NCI-H1694 treated with DMSO at 0.1 percent for 48 hours (cell line): ENCODE results near the gene ZNF428.
"Not testable (repeated sequence)": the region's sequence is repeated elsewhere in the genome, so short reads cannot be mapped to it uniquely, and the experiment has no call there.

Source experiments
- DNase-seq: peaks from one replicate; lab custom pipeline; 2025; lab: John Stamatoyannopoulos, UW

ZNF428 gene

GRCh38 chr19:43619262-43620060 lies at the start of gene ZNF428:
ZNF428 (minus strand) TSS chr19:43619629; CDS start chr19:43614304, 5,325 bp downstream.
- DNase-seq: peak; percentile 87

GRCh38 chr19:43668406-43669109 lies 49.1 kb upstream of the ZNF428 start:
- peak; percentile 96 for DNase-seq

- peak; percentile 96 for DNase-seq
Measured at GRCh38 chr19:43667876-43668405, 48.5 kb upstream of the ZNF428 start.

- DNase-seq: no peak
Measured at GRCh38 chr19:43667126-43667875, 47.9 kb upstream of the ZNF428 start.

GRCh38 chr19:43664018-43664417 lies 44.6 kb upstream of the ZNF428 start:
- DNase-seq: no peak

GRCh38 chr19:43662487-43662886 lies 43.1 kb upstream of the ZNF428 start:
- no peak for DNase-seq

GRCh38 chr19:43660971-43661360 lies 41.5 kb upstream of the ZNF428 start:
- DNase-seq: no peak

GRCh38 chr19:43660301-43660970 lies 41.0 kb upstream of the ZNF428 start:
- no peak for DNase-seq

- no peak for DNase-seq
Measured at GRCh38 chr19:43658494-43658893, 39.1 kb upstream of the ZNF428 start.

GRCh38 chr19:43658001-43658400 lies 38.6 kb upstream of the ZNF428 start:
- no peak for DNase-seq

GRCh38 chr19:43656436-43656835 lies 37.0 kb upstream of the ZNF428 start:
- DNase-seq: no peak

- no peak for DNase-seq
Measured at GRCh38 chr19:43652546-43652874, 33.1 kb upstream of the ZNF428 start.

GRCh38 chr19:43651758-43652545 lies 32.5 kb upstream of the ZNF428 start:
- DNase-seq: peak; percentile 17

GRCh38 chr19:43650276-43650675 lies 30.8 kb upstream of the ZNF428 start:
- not testable (repeated sequence) for DNase-seq

GRCh38 chr19:43649514-43649913 lies 30.1 kb upstream of the ZNF428 start:
- no peak for DNase-seq

- no peak for DNase-seq
Measured at GRCh38 chr19:43648633-43649032, 29.2 kb upstream of the ZNF428 start.

- no peak for DNase-seq
Measured at GRCh38 chr19:43644181-43644580, 24.8 kb upstream of the ZNF428 start.

- DNase-seq: peak; percentile 8
Measured at GRCh38 chr19:43643326-43643725, 23.9 kb upstream of the ZNF428 start.

GRCh38 chr19:43642531-43642930 lies 23.1 kb upstream of the ZNF428 start:
- no peak for DNase-seq

GRCh38 chr19:43641333-43641732 lies 21.9 kb upstream of the ZNF428 start:
- no peak for DNase-seq

GRCh38 chr19:43640424-43640757 lies 21.0 kb upstream of the ZNF428 start:
- no peak for DNase-seq
